Fibroblast of lung (primary cell): ENCODE results near the gene HSPG2.

ENCODE experiments used
- CTCF ChIP-seq, 2 donors: IDR thresholded peaks in 1 of 2; conservative IDR thresholded peaks in 1 of 2; 1 replicate in 1 of 2; 2 replicates in 1 of 2; pipeline ENCODE4 v1.5.1; 2011 to 2012; ENCODE audit warnings: low read length in 2 of 2, control low read depth in 1 of 2, inconsistent platforms in 1 of 2, low read depth in 1 of 2, mild to moderate bottlenecking in 1 of 2
- EZH2 ChIP-seq: IDR thresholded peaks from 2 replicates; pipeline ENCODE4 v1.5.1; 2012; ENCODE audit warnings: low read length, control low read depth, mild to moderate bottlenecking; ENCODE audit errors: missing control alignments

DNA sequence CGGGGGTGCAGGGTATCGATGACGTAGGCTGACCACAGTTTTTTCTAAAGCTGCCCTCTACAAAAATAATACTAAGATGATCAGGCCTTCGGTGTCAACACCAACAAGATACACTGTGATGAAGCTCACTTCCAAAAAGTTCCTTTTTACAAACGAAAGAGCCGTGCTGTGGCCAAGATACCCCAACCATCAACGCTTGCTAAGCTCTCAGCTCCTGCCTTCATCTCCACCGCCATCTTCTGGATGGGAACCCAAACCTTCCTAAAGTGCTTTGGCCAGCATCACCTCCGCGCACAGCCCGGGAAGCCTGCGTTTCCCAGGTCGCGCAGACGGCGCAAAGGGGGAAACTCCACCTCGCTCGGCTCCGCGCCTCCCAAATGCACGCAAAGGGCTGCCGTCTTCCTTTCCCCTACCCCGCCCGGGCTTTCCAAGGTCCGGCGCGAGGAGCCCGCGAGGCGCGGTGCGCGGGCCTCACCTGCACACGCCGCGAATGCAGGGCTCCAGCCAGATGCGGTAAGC lies 154.7 kb downstream of the HSPG2 start:
- peak; percentile 11 to 36 for TF ChIP-seq CTCF (conservative IDR thresholded peaks at IDR 0.05 in 1 of 2, IDR thresholded peaks at IDR 0.05 in 1 of 2; ENCODE audit: low read depth in 1 of 2, low read length in 2 of 2)
- no peak for TF ChIP-seq EZH2
